BLaER1 (cell line): ENCODE measurements around the gene GLG1.
"Not testable (repeated sequence)": the region's sequence is repeated elsewhere in the genome, so short reads cannot be mapped to it uniquely, and the experiment has no call there.

Experiments
- H3K27ac ChIP-seq: shearing (Covaris generic); formaldehyde crosslinking; 2 replicates; pipeline ENCODE4 v1.8.1; 2022
- H3K27me3 ChIP-seq: shearing (Covaris generic); formaldehyde crosslinking; 2 replicates; pipeline ENCODE4 v1.8.1; 2022
- H3K36me3 ChIP-seq: shearing (Covaris generic); formaldehyde crosslinking; 2 replicates; pipeline ENCODE4 v1.8.1; 2022
- H3K4me1 ChIP-seq: shearing (Covaris generic); formaldehyde crosslinking; 2 replicates; pipeline ENCODE4 v1.8.1; 2022
- H3K4me2 ChIP-seq: shearing (Covaris generic); formaldehyde crosslinking; 2 replicates; pipeline ENCODE4 v1.8.1; 2022
- H3K4me3 ChIP-seq: shearing (Covaris generic); formaldehyde crosslinking; 2 replicates; pipeline ENCODE4 v1.8.1; 2022
- H3K9ac ChIP-seq: shearing (Covaris generic); formaldehyde crosslinking; 2 replicates; pipeline ENCODE4 v1.8.1; 2022
- H3K9me3 ChIP-seq: shearing (Covaris generic); formaldehyde crosslinking; 2 replicates; pipeline ENCODE4 v1.8.1; 2022
- H4K20me1 ChIP-seq: shearing (Covaris generic); formaldehyde crosslinking; 2 replicates; pipeline ENCODE4 v1.8.1; 2022
- Cebpa-rat ChIP-seq: shearing (Covaris generic); IDR thresholded peaks from 2 replicates; pipeline ENCODE4 v1.8.1; 2022

GLG1 gene

GRCh38 chr16:74451951-74452758, 154.8 kb downstream of the GLG1 start:
- Histone ChIP-seq H3K27ac (peak overlapping the region; percentile 70), H3K9ac (peak overlapping the region; percentile 51; the same call in 1 of the 2 replicates), H3K36me3 (peaks cover 77% of the 10 kb centered on the region)

GRCh38 chr16:74450967-74451760, 155.8 kb downstream of the GLG1 start:
- peaks cover 76% of the 10 kb centered on the region for H3K36me3 ChIP-seq
- H3K27ac ChIP-seq: peak overlapping the region; percentile 70
- peaks cover 38% of the 10 kb centered on the region for H4K20me1 ChIP-seq
- peak overlapping the region; percentile 82 for H3K4me2 ChIP-seq
- H3K27me3 ChIP-seq: no peaks in the 10 kb centered on the region
- H3K9me3 ChIP-seq: no peaks in the 10 kb centered on the region
- TF ChIP-seq Cebpa-rat: no peak
- peaks cover 77% of the 10 kb centered on the region for H3K4me1 ChIP-seq
- no peak overlapping the region for H3K4me3 ChIP-seq
- no peak overlapping the region for H3K9ac ChIP-seq

More at GRCh38 chr16:74451951-74452758, 154.8 kb downstream of the GLG1 start:
- Histone ChIP-seq H3K27me3 (no peaks in the 10 kb centered on the region), H4K20me1 (peaks cover 38% of the 10 kb centered on the region), H3K9me3 (no peaks in the 10 kb centered on the region), H3K4me3 (peak overlapping the region; percentile 19; the same call in 1 of the 2 replicates), H3K4me1 (peaks cover 77% of the 10 kb centered on the region), H3K4me2 (peak overlapping the region; percentile 82)
- TF ChIP-seq Cebpa-rat: no peak

GRCh38 chr16:74450236-74450635, 156.7 kb downstream of the GLG1 start:
- Histone ChIP-seq H3K4me1 (peaks cover 76% of the 10 kb centered on the region), H3K27me3 (no peaks in the 10 kb centered on the region), H3K36me3 (peaks cover 67% of the 10 kb centered on the region), H3K27ac (no peak overlapping the region), H3K9me3 (no peaks in the 10 kb centered on the region), H3K4me3 (no peak overlapping the region), H4K20me1 (peaks cover 38% of the 10 kb centered on the region), H3K9ac (no peak overlapping the region), H3K4me2 (no peak overlapping the region)
- TF ChIP-seq Cebpa-rat: no peak

GRCh38 chr16:74449470-74449869, 157.4 kb downstream of the GLG1 start:
- Histone ChIP-seq H3K27me3 (no peaks in the 10 kb centered on the region), H3K9me3 (no peaks in the 10 kb centered on the region), H3K4me2 (no peak overlapping the region), H3K4me1 (peaks cover 68% of the 10 kb centered on the region), H3K4me3 (no peak overlapping the region), H3K36me3 (peaks cover 60% of the 10 kb centered on the region), H3K27ac (no peak overlapping the region), H3K9ac (no peak overlapping the region), H4K20me1 (peaks cover 38% of the 10 kb centered on the region)
- TF ChIP-seq Cebpa-rat: no peak

GRCh38 chr16:74448990-74449389, 157.9 kb downstream of the GLG1 start:
- no peaks in the 10 kb centered on the region for H3K9me3 ChIP-seq
- peaks cover 64% of the 10 kb centered on the region for H3K4me1 ChIP-seq
- peaks cover 38% of the 10 kb centered on the region for H4K20me1 ChIP-seq
- H3K4me3 ChIP-seq: no peak overlapping the region
- no peak for TF ChIP-seq Cebpa-rat
- H3K27ac ChIP-seq: no peak overlapping the region
- no peak overlapping the region for H3K4me2 ChIP-seq
- peaks cover 60% of the 10 kb centered on the region for H3K36me3 ChIP-seq
- H3K9ac ChIP-seq: no peak overlapping the region
- H3K27me3 ChIP-seq: no peaks in the 10 kb centered on the region

GRCh38 chr16:74447578-74447977, 159.3 kb downstream of the GLG1 start:
- peaks cover 49% of the 10 kb centered on the region for H3K4me1 ChIP-seq
- no peak for TF ChIP-seq Cebpa-rat

GRCh38 chr16:74446866-74447265, 160.0 kb downstream of the GLG1 start:
- H3K27me3 ChIP-seq: no peaks in the 10 kb centered on the region
- no peaks in the 10 kb centered on the region for H3K9me3 ChIP-seq
- no peak for TF ChIP-seq Cebpa-rat
- peaks cover 65% of the 10 kb centered on the region for H3K36me3 ChIP-seq
- no peak overlapping the region for H3K9ac ChIP-seq
- H3K4me3 ChIP-seq: no peak overlapping the region
- peaks cover 42% of the 10 kb centered on the region for H3K4me1 ChIP-seq
- no peak overlapping the region for H3K4me2 ChIP-seq
- H4K20me1 ChIP-seq: peaks cover 20% of the 10 kb centered on the region; the same call in 1 of the 2 replicates
- H3K27ac ChIP-seq: no peak overlapping the region

More at GRCh38 chr16:74447578-74447977, 159.3 kb downstream of the GLG1 start:
- H3K9ac ChIP-seq: no peak overlapping the region
- no peaks in the 10 kb centered on the region for H3K27me3 ChIP-seq
- no peaks in the 10 kb centered on the region for H3K9me3 ChIP-seq
- H4K20me1 ChIP-seq: peaks cover 27% of the 10 kb centered on the region
- no peak overlapping the region for H3K27ac ChIP-seq
- H3K4me2 ChIP-seq: no peak overlapping the region
- H3K4me3 ChIP-seq: no peak overlapping the region
- peaks cover 58% of the 10 kb centered on the region for H3K36me3 ChIP-seq

- H4K20me1 ChIP-seq, H3K27ac ChIP-seq, H3K9me3 ChIP-seq, H3K4me3 ChIP-seq, H3K4me2 ChIP-seq, H3K9ac ChIP-seq, H3K27me3 ChIP-seq: not testable (repeated sequence)
- peaks cover 29% of the 10 kb centered on the region for H3K4me1 ChIP-seq
- H3K36me3 ChIP-seq: peaks cover 49% of the 10 kb centered on the region
These were observed 163.1 kb downstream of the GLG1 start for GRCh38 chr16:74443624-74444346.

- peaks cover 8% of the 10 kb centered on the region; the same call in 1 of the 2 replicates for H4K20me1 ChIP-seq
- peaks cover 34% of the 10 kb centered on the region for H3K36me3 ChIP-seq
- no peaks in the 10 kb centered on the region for H3K27me3 ChIP-seq
- H3K4me2 ChIP-seq: peak overlapping the region; percentile 71
- no peak overlapping the region for H3K4me3 ChIP-seq
- peaks cover 32% of the 10 kb centered on the region for H3K4me1 ChIP-seq
- H3K27ac ChIP-seq: no peak overlapping the region
- 0 out of 2 replicates have a peak, but pooled peaks have one; percentile 35 for TF ChIP-seq Cebpa-rat
- peaks cover 6% of the 10 kb centered on the region; the same call in 1 of the 2 replicates for H3K9me3 ChIP-seq
- H3K9ac ChIP-seq: no peak overlapping the region
These were observed 167.2 kb downstream of the GLG1 start for GRCh38 chr16:74439685-74440084.
